Naive B cell (primary cell): ENCODE measurements around the gene MYH15. TPM values are rescaled to one million over a fixed set of nuclear protein-coding genes. Genes with fewer than 3 reads are reported as not detected.

Source experiments
- ATAC-seq, 2 donors: fragments of 150-1000 bp; cut with Tn5 transposase; 2 replicates each; pipeline ENCODE4 v1.10.0; 2021; ENCODE audit warnings: low read depth in 2 of 2, mild to moderate bottlenecking in 2 of 2, moderate library complexity in 2 of 2
- DNase-seq: peaks from one replicate; pipeline ENCODE4 v3.0.0; 2022
- H3K27ac Mint-ChIP-seq, 6 donors: one replicate each; pipeline ENCODE4 v1.8.0; 2020 to 2022; ENCODE audit warnings: mild to moderate bottlenecking in 6 of 6, mixed read lengths in 6 of 6, moderate library complexity in 5 of 6, inconsistent platforms in 2 of 6
- H3K27me3 Mint-ChIP-seq, 3 donors: one replicate each; pipeline ENCODE4 v1.8.0; 2021 to 2022; ENCODE audit warnings: mixed read lengths in 3 of 3, mild to moderate bottlenecking in 1 of 3
- H3K36me3 Mint-ChIP-seq, 2 donors: one replicate each; pipeline ENCODE4 v1.8.0; 2020 to 2022; ENCODE audit warnings: mixed read lengths in 2 of 2, inconsistent platforms in 1 of 2, mild to moderate bottlenecking in 1 of 2
- H3K4me1 Mint-ChIP-seq, 3 donors: one replicate each; pipeline ENCODE4 v1.8.0; 2020 to 2022; ENCODE audit warnings: mixed read lengths in 3 of 3, inconsistent platforms in 1 of 3, mild to moderate bottlenecking in 1 of 3, moderate library complexity in 1 of 3
- H3K4me3 Mint-ChIP-seq, 8 donors: one replicate each; pipeline ENCODE4 v1.8.0; 2020 to 2022; ENCODE audit warnings: mild to moderate bottlenecking in 8 of 8, mixed read lengths in 8 of 8, moderate library complexity in 8 of 8, inconsistent platforms in 2 of 8
- H3K9me3 Mint-ChIP-seq, 7 donors: one replicate each; pipeline ENCODE4 v1.8.0; 2020 to 2022; ENCODE audit warnings: mixed read lengths in 7 of 7, mild to moderate bottlenecking in 5 of 7, inconsistent platforms in 2 of 7, moderate library complexity in 1 of 7
- polyA plus RNA-seq, 6 donors: library from polyadenylated mRNA; unstranded; fragments of 300-500 nt; fragmentation: Illumina TruSeq; gene quantifications; one replicate each; pipeline ENCODE4 v1.2.3, GENCODE V29; 2021; ENCODE audit warnings: low read depth in 6 of 6

Gene MYH15
- polyA plus RNA-seq, 6 donors from 2014 or later: 0.05 to 0.06 TPM; not detected in 4

DNA sequence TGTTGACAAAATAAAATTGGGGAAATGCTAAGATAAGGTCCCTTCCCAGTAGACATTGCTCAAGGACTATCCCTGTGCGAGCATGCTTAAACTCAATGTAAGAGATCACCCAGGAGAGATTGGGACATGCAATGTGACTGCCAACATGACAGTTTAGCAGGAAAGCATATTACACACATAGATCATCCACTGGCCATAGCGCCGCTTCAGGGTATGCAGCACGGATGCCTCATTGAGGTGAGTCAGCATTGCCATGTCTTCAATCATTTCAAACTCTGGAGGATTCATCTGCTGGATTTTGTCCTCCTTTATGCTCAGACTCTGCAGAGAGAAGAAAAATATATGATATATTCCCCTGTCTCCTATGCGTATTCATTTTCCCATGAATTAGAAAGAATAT, 8.9 kb downstream of the MYH15 start:
- Mint-ChIP-seq H3K4me3 (no peak overlapping the region), H3K36me3 (no peaks in the 10 kb centered on the region)

DNA sequence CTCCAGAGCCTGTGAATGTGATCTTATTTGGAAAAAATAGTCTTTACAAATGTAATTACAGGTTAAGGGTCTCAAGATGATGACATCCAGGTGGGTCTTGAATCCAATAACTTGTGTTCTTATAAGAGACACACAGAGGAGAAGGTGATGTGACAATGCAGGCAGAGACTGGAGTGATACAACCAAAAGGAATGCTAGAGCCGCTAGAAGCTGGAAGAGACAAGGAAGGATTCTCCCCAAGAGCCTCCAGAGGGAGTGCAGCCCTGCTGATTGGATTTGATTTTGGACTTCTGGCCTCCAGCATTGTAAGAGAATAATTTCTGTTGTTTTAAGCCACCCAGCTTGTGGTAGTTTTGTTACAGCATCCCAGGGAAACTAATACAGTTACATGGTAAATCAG, 9.7 kb downstream of the MYH15 start:
- ATAC-seq (no peak), DNase-seq (no peak)
- H3K4me3 Mint-ChIP-seq: no peak overlapping the region
- no peaks in the 10 kb centered on the region for H3K36me3 Mint-ChIP-seq
- H3K9me3 Mint-ChIP-seq: peaks cover 0 to 5% (median 0%) of the 10 kb centered on the region in 7 donors
- H3K27ac Mint-ChIP-seq: no peak overlapping the region
- H3K27me3 Mint-ChIP-seq: peaks cover 0 to 8% (median 0%) of the 10 kb centered on the region in 3 donors
- H3K4me1 Mint-ChIP-seq: no peaks in the 10 kb centered on the region

More for the DNA sequence above, 8.9 kb downstream of the MYH15 start:
- Mint-ChIP-seq H3K27me3 (peaks cover 0 to 8% (median 0%) of the 10 kb centered on the region in 3 donors), H3K27ac (no peak overlapping the region), H3K9me3 (peaks cover 0 to 5% (median 0%) of the 10 kb centered on the region in 7 donors), H3K4me1 (no peaks in the 10 kb centered on the region)
- ATAC-seq (no peak), DNase-seq (no peak)

GRCh38 chr3:108497271-108497670, 13.1 kb downstream of the MYH15 start:
- peaks cover 0 to 4% (median 0%) of the 10 kb centered on the region in 7 donors for H3K9me3 Mint-ChIP-seq
- no peak overlapping the region for H3K4me3 Mint-ChIP-seq
- DNase-seq: no peak
- H3K27me3 Mint-ChIP-seq: no peaks in the 10 kb centered on the region
- H3K4me1 Mint-ChIP-seq: no peaks in the 10 kb centered on the region
- H3K36me3 Mint-ChIP-seq: no peaks in the 10 kb centered on the region
- peak overlapping the region in 1 of 6 donors; percentile 40 for H3K27ac Mint-ChIP-seq
- no peak for ATAC-seq

DNA sequence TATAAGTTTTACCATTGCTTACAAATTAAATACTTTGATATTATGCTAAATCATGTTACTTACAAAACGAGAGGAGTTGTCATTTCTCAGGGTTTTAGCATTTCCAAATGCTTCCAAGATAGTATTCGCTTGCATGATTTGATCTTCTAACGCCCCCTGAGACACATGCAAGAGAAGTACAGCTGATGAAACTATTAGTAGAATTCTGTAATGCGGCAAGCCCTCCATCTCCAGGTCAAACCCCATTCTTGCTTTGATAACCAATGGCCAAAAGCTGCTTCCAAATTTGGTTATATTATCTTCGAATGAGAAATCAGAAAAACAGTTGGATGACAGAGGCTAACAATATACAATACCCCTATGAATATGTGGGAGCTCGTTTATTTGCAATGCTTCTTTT, 14.7 kb downstream of the MYH15 start:
- no peak overlapping the region for H3K27ac Mint-ChIP-seq

GRCh38 chr3:108494906-108495531, 15.4 kb downstream of the MYH15 start:
- no peak overlapping the region for H3K4me3 Mint-ChIP-seq
- no peaks in the 10 kb centered on the region for H3K27me3 Mint-ChIP-seq
- no peak for DNase-seq
- H3K4me1 Mint-ChIP-seq: peaks cover 0 to under 1% (median 0%) of the 10 kb centered on the region in 3 donors
- peaks cover 0 to 4% (median 0%) of the 10 kb centered on the region in 7 donors for H3K9me3 Mint-ChIP-seq
- H3K36me3 Mint-ChIP-seq: no peaks in the 10 kb centered on the region
- no peak for ATAC-seq
- H3K27ac Mint-ChIP-seq: peak overlapping the region in 1 of 6 donors; percentile 59

More for the DNA sequence above, 14.7 kb downstream of the MYH15 start:
- Mint-ChIP-seq H3K36me3 (no peaks in the 10 kb centered on the region), H3K27me3 (no peaks in the 10 kb centered on the region), H3K4me1 (no peaks in the 10 kb centered on the region), H3K4me3 (no peak overlapping the region), H3K9me3 (peaks cover 0 to 4% (median 0%) of the 10 kb centered on the region in 7 donors)
- DNase-seq (no peak), ATAC-seq (no peak)

DNA sequence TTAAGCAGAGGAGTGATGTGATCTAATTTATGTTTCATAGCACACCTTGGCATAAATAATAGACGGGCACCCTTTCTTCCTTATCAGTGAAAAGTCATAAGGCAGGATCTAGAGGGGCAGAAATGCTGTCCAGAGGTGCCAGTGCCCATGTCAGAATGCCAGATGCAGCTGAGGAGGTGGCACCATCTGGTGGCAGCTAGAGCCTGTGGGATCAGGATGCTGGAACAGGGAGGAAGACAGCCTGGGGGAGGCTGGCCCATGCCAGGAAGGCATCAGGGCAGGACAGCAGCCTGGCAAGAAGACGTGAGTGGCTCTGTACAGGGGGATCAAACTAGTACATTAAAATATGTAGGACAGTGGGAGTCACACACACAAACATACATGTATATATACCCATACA, 16.5 kb downstream of the MYH15 start:
- no peak for ATAC-seq
- no peaks in the 10 kb centered on the region for H3K27me3 Mint-ChIP-seq
- H3K27ac Mint-ChIP-seq: peak overlapping the region in 1 of 6 donors; percentile 8

GRCh38 chr3:108491456-108491855, 18.9 kb downstream of the MYH15 start:
- no peak overlapping the region for H3K27ac Mint-ChIP-seq
- DNase-seq (no peak), ATAC-seq (no peak)
- H3K4me1 Mint-ChIP-seq: peaks cover 0 to 4% (median 0%) of the 10 kb centered on the region in 3 donors
- H3K9me3 Mint-ChIP-seq: no peaks in the 10 kb centered on the region
- no peaks in the 10 kb centered on the region for H3K36me3 Mint-ChIP-seq
- no peaks in the 10 kb centered on the region for H3K27me3 Mint-ChIP-seq
- no peak overlapping the region for H3K4me3 Mint-ChIP-seq

More for the DNA sequence above, 16.5 kb downstream of the MYH15 start:
- Mint-ChIP-seq H3K9me3 (peaks cover 0 to 2% (median 0%) of the 10 kb centered on the region in 7 donors), H3K4me1 (peaks cover 0 to 4% (median 0%) of the 10 kb centered on the region in 3 donors), H3K36me3 (no peaks in the 10 kb centered on the region), H3K4me3 (no peak overlapping the region)
- DNase-seq: no peak

- ATAC-seq (peak; percentile 72 to 78), DNase-seq (peak; percentile 57)
- no peaks in the 10 kb centered on the region for H3K9me3 Mint-ChIP-seq
- no peak overlapping the region for H3K27ac Mint-ChIP-seq
- H3K4me1 Mint-ChIP-seq: peaks cover 0 to 4% (median 0%) of the 10 kb centered on the region in 3 donors
- H3K36me3 Mint-ChIP-seq: no peaks in the 10 kb centered on the region
- H3K4me3 Mint-ChIP-seq: no peak overlapping the region
- no peaks in the 10 kb centered on the region for H3K27me3 Mint-ChIP-seq
Measured at GRCh38 chr3:108489776-108490175, 20.6 kb downstream of the MYH15 start.

GRCh38 chr3:108488631-108489030, 21.8 kb downstream of the MYH15 start:
- no peaks in the 10 kb centered on the region for H3K9me3 Mint-ChIP-seq
- H3K36me3 Mint-ChIP-seq: no peaks in the 10 kb centered on the region
- DNase-seq: no peak
- no peak overlapping the region for H3K4me3 Mint-ChIP-seq
- no peak for ATAC-seq
- H3K4me1 Mint-ChIP-seq: peaks cover 0 to 4% (median 0%) of the 10 kb centered on the region in 3 donors
- no peak overlapping the region for H3K27ac Mint-ChIP-seq
- H3K27me3 Mint-ChIP-seq: no peaks in the 10 kb centered on the region

GRCh38 chr3:108487439-108487838, 23.0 kb downstream of the MYH15 start:
- Mint-ChIP-seq H3K9me3 (no peaks in the 10 kb centered on the region), H3K27ac (no peak overlapping the region), H3K27me3 (no peaks in the 10 kb centered on the region), H3K36me3 (no peaks in the 10 kb centered on the region), H3K4me1 (peaks cover 0 to 4% (median 0%) of the 10 kb centered on the region in 3 donors), H3K4me3 (no peak overlapping the region)
- no peak for DNase-seq
- no peak for ATAC-seq

DNA sequence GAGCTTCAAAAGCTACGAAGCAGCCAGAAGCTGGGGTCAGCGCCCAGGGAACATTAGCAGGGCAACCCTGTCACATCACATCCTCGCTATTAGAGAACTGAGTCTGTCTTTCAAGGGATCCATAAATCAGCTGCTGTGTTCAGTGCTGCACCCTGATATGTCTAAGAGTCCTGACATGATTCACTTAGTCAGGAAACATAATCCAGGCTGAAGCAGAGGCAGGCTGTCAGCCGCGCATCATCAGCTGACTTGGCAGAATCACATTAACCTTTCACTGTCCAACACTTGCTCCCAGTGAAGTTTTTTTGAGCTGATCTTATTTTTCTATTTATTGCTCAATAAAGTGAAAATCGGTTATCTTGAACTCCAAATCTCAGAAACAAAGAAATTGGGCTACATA, 23.5 kb downstream of the MYH15 start:
- Mint-ChIP-seq H3K36me3 (no peaks in the 10 kb centered on the region), H3K27me3 (no peaks in the 10 kb centered on the region), H3K4me3 (no peak overlapping the region), H3K9me3 (no peaks in the 10 kb centered on the region), H3K4me1 (peaks cover 0 to 4% (median 0%) of the 10 kb centered on the region in 3 donors), H3K27ac (peak overlapping the region in 1 of 6 donors; percentile 18)
- ATAC-seq: no peak
- no peak for DNase-seq

DNA sequence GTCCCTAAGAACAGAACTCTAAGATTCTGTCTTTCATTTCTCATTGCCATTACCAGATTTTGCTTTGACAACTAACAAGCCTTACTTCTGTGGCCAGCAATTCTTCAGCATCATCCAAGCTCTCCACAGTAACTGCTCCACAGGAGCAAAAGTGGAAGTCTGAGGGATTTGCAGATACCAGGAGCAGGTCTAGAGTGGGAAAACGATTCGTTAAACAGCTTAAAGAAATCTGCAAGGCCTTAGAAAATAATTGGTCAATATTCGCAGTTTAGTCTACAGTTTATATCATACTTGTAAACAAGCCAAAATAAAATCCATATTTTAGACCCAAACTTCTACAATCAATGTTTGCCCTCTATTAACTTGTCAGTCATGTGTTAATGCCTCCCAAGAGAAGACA, 24.1 kb downstream of the MYH15 start:
- no peaks in the 10 kb centered on the region for H3K9me3 Mint-ChIP-seq
- peak overlapping the region in 1 of 6 donors; percentile 63 for H3K27ac Mint-ChIP-seq
- ATAC-seq (no peak), DNase-seq (no peak)
- no peaks in the 10 kb centered on the region for H3K36me3 Mint-ChIP-seq
- no peak overlapping the region for H3K4me3 Mint-ChIP-seq
- peaks cover 0 to 4% (median 0%) of the 10 kb centered on the region in 3 donors for H3K4me1 Mint-ChIP-seq
- no peaks in the 10 kb centered on the region for H3K27me3 Mint-ChIP-seq

- no peaks in the 10 kb centered on the region for H3K36me3 Mint-ChIP-seq
- H3K4me3 Mint-ChIP-seq: no peak overlapping the region
- no peak for ATAC-seq
- no peaks in the 10 kb centered on the region for H3K9me3 Mint-ChIP-seq
- no peak overlapping the region for H3K27ac Mint-ChIP-seq
- DNase-seq: no peak
- no peaks in the 10 kb centered on the region for H3K27me3 Mint-ChIP-seq
- H3K4me1 Mint-ChIP-seq: peaks cover 0 to 4% (median 0%) of the 10 kb centered on the region in 3 donors
Measured at GRCh38 chr3:108485146-108485545, 25.2 kb downstream of the MYH15 start.

- ATAC-seq (no peak), DNase-seq (no peak)
- no peak overlapping the region for H3K27ac Mint-ChIP-seq
- no peaks in the 10 kb centered on the region for H3K9me3 Mint-ChIP-seq
- H3K36me3 Mint-ChIP-seq: no peaks in the 10 kb centered on the region
- peaks cover 0 to 5% (median 0%) of the 10 kb centered on the region in 3 donors for H3K4me1 Mint-ChIP-seq
- no peak overlapping the region for H3K4me3 Mint-ChIP-seq
- H3K27me3 Mint-ChIP-seq: no peaks in the 10 kb centered on the region
Measured at GRCh38 chr3:108479224-108479623, 31.2 kb downstream of the MYH15 start.
